GM06990 (cell line): ENCODE measurements around the gene BUD31.

Source experiments
- DNase-seq: peaks from one replicate; pipeline ENCODE4 v3.0.0-alpha.2; 2011; ENCODE audit not compliant: insufficient read length; ENCODE audit errors: extremely low read depth
- H3K27me3 ChIP-seq: replicated peaks from 2 replicates; pipeline ENCODE4 v1.6.0; 2011; ENCODE audit warnings: low read length; ENCODE audit not compliant: control insufficient read depth, insufficient read depth
- H3K36me3 ChIP-seq: 2 replicates; pipeline ENCODE4 v1.5.1; 2011; ENCODE audit warnings: low read length; ENCODE audit not compliant: control insufficient read depth, insufficient read depth
- H3K4me3 ChIP-seq: replicated peaks from 2 replicates; pipeline ENCODE4 v1.5.1; 2011; ENCODE audit warnings: low read depth, mild to moderate bottlenecking, control low read depth, low read length
- CTCF ChIP-seq: IDR thresholded peaks from 2 replicates; pipeline ENCODE4 v1.5.1; 2011; ENCODE audit warnings: low read length, control low read depth, mild to moderate bottlenecking, inconsistent platforms; ENCODE audit not compliant: insufficient read depth, poor library complexity, severe bottlenecking

BUD31 gene

GRCh38 chr7:99366646-99367045 is 42.1 kb upstream of the BUD31 start:
- Histone ChIP-seq H3K36me3 (peaks cover 20% of the 10 kb centered on the region), H3K4me3 (no peak overlapping the region), H3K27me3 (no peaks in the 10 kb centered on the region)
- TF ChIP-seq CTCF: no peak
- DNase-seq: no peak

- peaks cover 15% of the 10 kb centered on the region for H3K36me3 ChIP-seq
- no peak for DNase-seq
- H3K27me3 ChIP-seq: no peaks in the 10 kb centered on the region
- TF ChIP-seq CTCF: no peak
- H3K4me3 ChIP-seq: no peak overlapping the region
These were observed 39.9 kb upstream of the BUD31 start for GRCh38 chr7:99368750-99369389.

GRCh38 chr7:99369767-99370391 is 38.9 kb upstream of the BUD31 start:
- TF ChIP-seq CTCF: no peak
- Histone ChIP-seq H3K36me3 (peaks cover 14% of the 10 kb centered on the region), H3K27me3 (no peaks in the 10 kb centered on the region), H3K4me3 (no peak overlapping the region)
- no peak for DNase-seq

- Histone ChIP-seq H3K4me3 (no peak overlapping the region), H3K27me3 (no peaks in the 10 kb centered on the region), H3K36me3 (peaks cover 9% of the 10 kb centered on the region)
- no peak for TF ChIP-seq CTCF
- DNase-seq: no peak
These were observed 37.3 kb upstream of the BUD31 start for GRCh38 chr7:99371376-99371920.

- H3K27me3 ChIP-seq: no peaks in the 10 kb centered on the region
- no peak overlapping the region for H3K4me3 ChIP-seq
- no peak for DNase-seq
- peaks cover 7% of the 10 kb centered on the region for H3K36me3 ChIP-seq
- no peak for TF ChIP-seq CTCF
These were observed 36.3 kb upstream of the BUD31 start for GRCh38 chr7:99372275-99373090.
